ENCODE measurements around the gene RHBDF2. TPM values are rescaled to one million over a fixed set of nuclear protein-coding genes. Genes with fewer than 3 reads are reported as not detected.
"Not testable (repeated sequence)": the region's sequence is repeated elsewhere in the genome, so short reads cannot be mapped to it uniquely, and the experiment has no call there.

Gene RHBDF2
- total RNA-seq, 1 donor from 2014 or later = 30.7 TPM

DNA sequence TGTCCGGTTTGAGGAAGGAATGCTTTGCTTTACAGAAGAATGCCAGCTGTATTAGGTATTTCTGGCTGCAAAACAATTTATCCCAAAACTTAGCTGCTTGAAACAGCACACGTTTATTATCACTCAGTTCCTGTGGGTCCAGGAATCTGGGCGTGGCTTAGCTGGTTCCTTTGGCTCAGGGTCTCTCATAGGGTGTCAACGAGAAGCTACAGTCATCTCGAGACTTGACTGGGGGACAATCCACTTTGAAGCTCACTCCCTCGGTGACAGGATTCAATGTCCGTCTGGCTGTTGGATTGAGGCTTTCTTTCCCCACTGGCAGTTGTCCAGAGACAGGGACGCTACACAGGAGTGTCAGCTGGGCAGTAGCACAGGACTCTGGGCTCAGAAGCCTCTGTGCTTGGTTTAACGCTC is 9.6 kb upstream of the RHBDF2 start:
- Mint-ChIP-seq H3K36me3 (ENCODE audit: low read depth, unreplicated experiment) (no peaks in the 10 kb centered on the region), H3K4me3 (ENCODE audit: unreplicated experiment) (no peak overlapping the region), H3K9me3 (ENCODE audit: unreplicated experiment) (no peaks in the 10 kb centered on the region), H3K27me3 (ENCODE audit: low read depth, unreplicated experiment) (peaks cover 33% of the 10 kb centered on the region), H3K27ac (ENCODE audit: unreplicated experiment) (no peak overlapping the region), H3K4me1 (ENCODE audit: low read depth, unreplicated experiment) (peaks cover 8% of the 10 kb centered on the region)
- FAIRE-seq (peak; percentile 54), DNase-seq (ENCODE audit: low read depth) (peak; percentile 46)
- H3K9ac ChIP-seq (ENCODE audit: low read length) = no peak overlapping the region
- H3K4me3 ChIP-seq (ENCODE audit: insufficient read depth, low read depth, low read length) = no peak overlapping the region
- no peaks in the 10 kb centered on the region for H3K79me2 ChIP-seq (ENCODE audit: insufficient read depth, low read length)
- H4K20me1 ChIP-seq (ENCODE audit: insufficient read depth, low read length) = no peaks in the 10 kb centered on the region
- H3K9me3 ChIP-seq (ENCODE audit: insufficient read depth, low read depth, low read length) = no peaks in the 10 kb centered on the region
- no peak overlapping the region for H3K27ac ChIP-seq (ENCODE audit: low read depth, low read length)
- no peak for TF ChIP-seq EZH2 (IDR thresholded peaks at IDR 0.05; ENCODE audit: insufficient read depth, low read length)
- TF ChIP-seq, protein P1, sequence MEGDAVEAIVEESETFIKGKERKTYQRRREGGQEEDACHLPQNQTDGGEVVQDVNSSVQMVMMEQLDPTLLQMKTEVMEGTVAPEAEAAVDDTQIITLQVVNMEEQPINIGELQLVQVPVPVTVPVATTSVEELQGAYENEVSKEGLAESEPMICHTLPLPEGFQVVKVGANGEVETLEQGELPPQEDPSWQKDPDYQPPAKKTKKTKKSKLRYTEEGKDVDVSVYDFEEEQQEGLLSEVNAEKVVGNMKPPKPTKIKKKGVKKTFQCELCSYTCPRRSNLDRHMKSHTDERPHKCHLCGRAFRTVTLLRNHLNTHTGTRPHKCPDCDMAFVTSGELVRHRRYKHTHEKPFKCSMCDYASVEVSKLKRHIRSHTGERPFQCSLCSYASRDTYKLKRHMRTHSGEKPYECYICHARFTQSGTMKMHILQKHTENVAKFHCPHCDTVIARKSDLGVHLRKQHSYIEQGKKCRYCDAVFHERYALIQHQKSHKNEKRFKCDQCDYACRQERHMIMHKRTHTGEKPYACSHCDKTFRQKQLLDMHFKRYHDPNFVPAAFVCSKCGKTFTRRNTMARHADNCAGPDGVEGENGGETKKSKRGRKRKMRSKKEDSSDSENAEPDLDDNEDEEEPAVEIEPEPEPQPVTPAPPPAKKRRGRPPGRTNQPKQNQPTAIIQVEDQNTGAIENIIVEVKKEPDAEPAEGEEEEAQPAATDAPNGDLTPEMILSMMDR (IDR thresholded peaks at IDR 0.05; ENCODE audit: insufficient read depth, low read depth, low read length) = no peak
- peaks cover 5% of the 10 kb centered on the region for H3K27me3 ChIP-seq (ENCODE audit: insufficient read depth, low read length)
- no peaks in the 10 kb centered on the region for H3K36me3 ChIP-seq (ENCODE audit: insufficient read depth, low read length)
- peak overlapping the region; percentile 26 for H2AFZ ChIP-seq (ENCODE audit: low read depth, low read length)
- no peak overlapping the region for H3K4me2 ChIP-seq (ENCODE audit: low read length)
- peaks cover 10% of the 10 kb centered on the region for H3K4me1 ChIP-seq (ENCODE audit: insufficient read depth, low read length)

DNA sequence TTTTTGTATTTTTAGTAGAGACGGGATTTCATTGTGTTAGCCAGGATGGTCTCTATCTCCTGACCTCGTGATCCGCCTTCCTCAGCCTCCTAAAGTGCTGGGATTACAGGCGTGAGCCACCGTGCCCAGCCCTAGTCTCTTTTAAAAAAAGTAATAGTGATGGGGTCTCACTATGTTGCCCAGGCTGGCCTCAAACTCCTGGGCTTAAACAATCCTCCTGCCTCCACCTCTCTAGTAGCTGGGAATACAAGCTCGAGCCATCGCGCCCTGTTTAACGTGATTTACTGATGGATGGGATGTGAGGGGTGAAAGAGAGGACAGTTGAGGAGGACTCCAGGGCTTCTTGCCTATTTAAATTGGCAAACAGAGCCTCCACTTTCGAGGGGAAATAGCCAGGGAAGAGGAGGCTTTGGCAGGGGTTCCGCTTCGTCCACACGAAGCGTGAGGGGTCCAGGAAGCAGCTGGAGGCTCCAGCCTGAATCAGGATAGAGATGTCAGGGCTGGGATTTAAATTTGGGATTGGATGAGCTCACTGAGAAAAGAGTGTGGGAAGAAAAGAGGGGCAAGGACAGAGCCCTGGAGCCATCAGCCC is 7.3 kb upstream of the RHBDF2 start:
- H2AFZ ChIP-seq (ENCODE audit: low read depth, low read length); H3K36me3 Mint-ChIP-seq (ENCODE audit: low read depth, unreplicated experiment); H3K27ac Mint-ChIP-seq (ENCODE audit: unreplicated experiment); H3K36me3 ChIP-seq (ENCODE audit: insufficient read depth, low read length); H3K4me2 ChIP-seq (ENCODE audit: low read length); H3K4me3 Mint-ChIP-seq (ENCODE audit: unreplicated experiment); DNase-seq (ENCODE audit: low read depth); H3K4me3 ChIP-seq (ENCODE audit: insufficient read depth, low read depth, low read length); H3K27me3 ChIP-seq (ENCODE audit: insufficient read depth, low read length); H3K79me2 ChIP-seq (ENCODE audit: insufficient read depth, low read length); H4K20me1 ChIP-seq (ENCODE audit: insufficient read depth, low read length); H3K27ac ChIP-seq (ENCODE audit: low read depth, low read length); H3K4me1 Mint-ChIP-seq (ENCODE audit: low read depth, unreplicated experiment); H3K4me1 ChIP-seq (ENCODE audit: insufficient read depth, low read length); FAIRE-seq; H3K9me3 ChIP-seq (ENCODE audit: insufficient read depth, low read depth, low read length); H3K9me3 Mint-ChIP-seq (ENCODE audit: unreplicated experiment); H3K9ac ChIP-seq (ENCODE audit: low read length): not testable (repeated sequence)
- peaks cover 31% of the 10 kb centered on the region for H3K27me3 Mint-ChIP-seq (ENCODE audit: low read depth, unreplicated experiment)

DNA sequence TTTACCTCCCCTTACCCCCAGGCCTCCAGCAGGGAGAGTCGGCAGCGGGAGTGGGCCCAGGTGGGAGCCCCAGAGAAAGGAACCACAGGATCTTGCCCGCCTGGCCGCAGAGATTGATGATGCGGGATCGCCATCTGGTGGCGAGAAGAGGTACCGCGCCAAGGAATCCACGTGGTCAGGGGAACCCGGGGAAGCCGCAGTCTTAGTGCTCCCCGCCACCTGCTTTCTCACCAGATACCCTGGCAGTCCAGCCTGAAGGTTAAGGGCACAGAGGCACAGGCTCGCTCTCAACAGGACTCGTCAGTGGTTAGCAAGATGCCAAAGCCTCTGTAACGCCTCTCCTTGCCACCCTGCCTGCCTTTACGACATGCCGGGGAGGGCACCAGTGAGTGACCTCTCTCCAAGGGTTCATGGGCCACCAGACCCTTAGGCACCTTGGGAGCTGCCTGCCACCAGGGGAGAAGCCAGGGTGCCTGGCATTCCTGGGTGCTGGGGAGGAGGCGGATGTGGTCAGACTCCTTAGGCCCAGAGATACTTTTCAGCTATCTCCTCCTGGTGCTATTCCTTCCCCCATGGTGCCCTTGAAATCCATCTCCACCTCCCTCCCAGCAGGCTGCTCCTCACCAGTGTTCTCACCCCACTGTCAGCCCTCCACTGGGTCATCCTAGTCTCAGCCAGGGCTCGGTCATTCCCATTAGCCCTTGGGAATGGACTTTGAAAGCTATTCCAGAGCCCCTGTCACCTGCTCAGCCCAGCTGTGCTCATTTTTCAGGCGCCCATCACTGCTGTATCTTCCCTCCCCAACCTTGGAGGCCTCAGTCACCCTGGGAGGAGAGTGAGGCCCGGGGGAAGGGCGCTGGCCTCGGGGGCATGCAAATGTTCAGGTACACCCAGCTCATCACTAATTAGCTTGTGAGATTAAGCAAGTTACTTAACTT is 5.5 kb upstream of the RHBDF2 start:
- no peaks in the 10 kb centered on the region for H4K20me1 ChIP-seq (ENCODE audit: insufficient read depth, low read length)
- Mint-ChIP-seq H3K9me3 (ENCODE audit: unreplicated experiment) (no peaks in the 10 kb centered on the region), H3K27me3 (ENCODE audit: low read depth, unreplicated experiment) (peaks cover 25% of the 10 kb centered on the region), H3K4me3 (ENCODE audit: unreplicated experiment) (no peak overlapping the region), H3K27ac (ENCODE audit: unreplicated experiment) (no peak overlapping the region), H3K36me3 (ENCODE audit: low read depth, unreplicated experiment) (no peaks in the 10 kb centered on the region), H3K4me1 (ENCODE audit: low read depth, unreplicated experiment) (no peaks in the 10 kb centered on the region)
- H3K27me3 ChIP-seq (ENCODE audit: insufficient read depth, low read length) = peaks cover 5% of the 10 kb centered on the region
- DNase-seq (ENCODE audit: low read depth) = no peak
- H3K4me1 ChIP-seq (ENCODE audit: insufficient read depth, low read length) = peaks cover 3% of the 10 kb centered on the region
- H3K9me3 ChIP-seq (ENCODE audit: insufficient read depth, low read depth, low read length) = no peaks in the 10 kb centered on the region
- peak overlapping the region; percentile 10 for H2AFZ ChIP-seq (ENCODE audit: low read depth, low read length)
- no peaks in the 10 kb centered on the region for H3K36me3 ChIP-seq (ENCODE audit: insufficient read depth, low read length)
- no peak overlapping the region for H3K4me3 ChIP-seq (ENCODE audit: insufficient read depth, low read depth, low read length)
- no peaks in the 10 kb centered on the region for H3K79me2 ChIP-seq (ENCODE audit: insufficient read depth, low read length)
- no peak overlapping the region for H3K9ac ChIP-seq (ENCODE audit: low read length)
- no peak overlapping the region for H3K4me2 ChIP-seq (ENCODE audit: low read length)
- H3K27ac ChIP-seq (ENCODE audit: low read depth, low read length) = no peak overlapping the region
- FAIRE-seq = no peak
- TF ChIP-seq, protein P1 (IDR thresholded peaks at IDR 0.05; ENCODE audit: insufficient read depth, low read depth, low read length) = peak; percentile 73
- TF ChIP-seq EZH2 (IDR thresholded peaks at IDR 0.05; ENCODE audit: insufficient read depth, low read length) = no peak
